SH-SY5Y (cell line): ENCODE results near the gene STK24.

Experiments used
- GATA2 ChIP-seq: IDR thresholded peaks from 2 replicates; pipeline ENCODE4 v1.6.1; 2011; ENCODE audit warnings: mild to moderate bottlenecking, low read depth, low read length
- GATA3 ChIP-seq: IDR thresholded peaks from 2 replicates; pipeline ENCODE4 v1.6.1; 2011; ENCODE audit warnings: low read depth, mild to moderate bottlenecking, low read length, moderate library complexity

STK24 gene

GRCh38 chr13:98462946-98463345 lies 114.0 kb downstream of the STK24 start:
- TF ChIP-seq GATA3 = no peak
- no peak for TF ChIP-seq GATA2

- no peak for TF ChIP-seq GATA2
- TF ChIP-seq GATA3 = no peak
These were observed 114.5 kb downstream of the STK24 start for GRCh38 chr13:98462241-98462882.

- no peak for TF ChIP-seq GATA2
- TF ChIP-seq GATA3 = no peak
These were observed 115.2 kb downstream of the STK24 start for GRCh38 chr13:98461486-98462240.

GRCh38 chr13:98460516-98460915 lies 116.4 kb downstream of the STK24 start:
- TF ChIP-seq GATA3 (no peak), GATA2 (no peak)

GRCh38 chr13:98459721-98460370 lies 117.1 kb downstream of the STK24 start:
- no peak for TF ChIP-seq GATA2
- TF ChIP-seq GATA3 = no peak

- TF ChIP-seq GATA3 = no peak
- no peak for TF ChIP-seq GATA2
These were observed 117.7 kb downstream of the STK24 start for GRCh38 chr13:98459171-98459681.

GRCh38 chr13:98458431-98458830 lies 118.5 kb downstream of the STK24 start:
- no peak for TF ChIP-seq GATA3
- TF ChIP-seq GATA2 = no peak

GRCh38 chr13:98457053-98457452 lies 119.9 kb downstream of the STK24 start:
- TF ChIP-seq GATA2 (no peak), GATA3 (no peak)

- TF ChIP-seq GATA3 = no peak
- no peak for TF ChIP-seq GATA2
These were observed 120.5 kb downstream of the STK24 start for GRCh38 chr13:98456413-98456845.

GRCh38 chr13:98454389-98454881 lies 122.5 kb downstream of the STK24 start:
- TF ChIP-seq GATA3 (no peak), GATA2 (no peak)

GRCh38 chr13:98452851-98453843 lies 123.8 kb downstream of the STK24 start:
- no peak for TF ChIP-seq GATA3
- no peak for TF ChIP-seq GATA2

GRCh38 chr13:98451676-98452470 lies 125.0 kb downstream of the STK24 start:
- TF ChIP-seq GATA2 = no peak
- no peak for TF ChIP-seq GATA3
